ENCODE measurements around the gene ATRNL1.

DNA sequence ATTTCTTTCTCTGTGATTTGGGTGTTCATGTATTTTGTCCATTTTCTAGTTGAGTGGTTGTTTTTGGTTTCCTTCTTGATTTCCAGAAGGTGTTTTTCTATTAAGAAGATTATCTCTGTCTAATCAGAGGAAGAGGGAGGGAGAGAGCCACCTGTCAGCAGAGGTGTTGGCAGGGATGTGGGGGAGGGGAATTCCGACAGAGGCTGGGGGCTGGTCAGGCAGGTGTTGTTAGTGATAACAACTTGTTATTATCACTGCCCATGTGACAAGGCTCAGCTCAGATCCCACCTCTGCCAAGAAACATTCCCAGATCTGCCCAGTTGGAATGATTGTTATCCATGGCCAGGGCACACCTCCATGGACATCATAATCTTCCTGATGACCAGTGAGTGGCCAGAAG lies 886.4 kb downstream of the ATRNL1 start:
- TF ChIP-seq RAD21 (conservative IDR thresholded peaks at IDR 0.05) (no peak), EP300 (conservative IDR thresholded peaks at IDR 0.05; ENCODE audit: poor library complexity, severe bottlenecking) (no peak)
- TF ChIP-seq, protein P1, sequence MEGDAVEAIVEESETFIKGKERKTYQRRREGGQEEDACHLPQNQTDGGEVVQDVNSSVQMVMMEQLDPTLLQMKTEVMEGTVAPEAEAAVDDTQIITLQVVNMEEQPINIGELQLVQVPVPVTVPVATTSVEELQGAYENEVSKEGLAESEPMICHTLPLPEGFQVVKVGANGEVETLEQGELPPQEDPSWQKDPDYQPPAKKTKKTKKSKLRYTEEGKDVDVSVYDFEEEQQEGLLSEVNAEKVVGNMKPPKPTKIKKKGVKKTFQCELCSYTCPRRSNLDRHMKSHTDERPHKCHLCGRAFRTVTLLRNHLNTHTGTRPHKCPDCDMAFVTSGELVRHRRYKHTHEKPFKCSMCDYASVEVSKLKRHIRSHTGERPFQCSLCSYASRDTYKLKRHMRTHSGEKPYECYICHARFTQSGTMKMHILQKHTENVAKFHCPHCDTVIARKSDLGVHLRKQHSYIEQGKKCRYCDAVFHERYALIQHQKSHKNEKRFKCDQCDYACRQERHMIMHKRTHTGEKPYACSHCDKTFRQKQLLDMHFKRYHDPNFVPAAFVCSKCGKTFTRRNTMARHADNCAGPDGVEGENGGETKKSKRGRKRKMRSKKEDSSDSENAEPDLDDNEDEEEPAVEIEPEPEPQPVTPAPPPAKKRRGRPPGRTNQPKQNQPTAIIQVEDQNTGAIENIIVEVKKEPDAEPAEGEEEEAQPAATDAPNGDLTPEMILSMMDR (IDR thresholded peaks at IDR 0.05; ENCODE audit: poor library complexity, severe bottlenecking) = no peak
